ENCODE measurements around the gene COL13A1. TPM values are rescaled to one million over a fixed set of nuclear protein-coding genes. Genes with fewer than 3 reads are reported as not detected.

Gene COL13A1
- total RNA-seq, 1 experiment from 2014 or later = 3.6 TPM

- no peak overlapping the region for H4K8ac ChIP-seq (replicated peaks; ENCODE audit: insufficient read length, low read depth, low read length)
- no peak overlapping the region for H2BK120ac ChIP-seq (ENCODE audit: low read depth, low read length, poor library complexity, severe bottlenecking)
- WGBS (ENCODE audit: extremely low coverage, insufficient read length, low lambda C conversion rate) = no CpG with 5 or more reads among the region's 9 CpGs
- Mint-ChIP-seq H3K4me3 (no peak overlapping the region), H3K36me3 (ENCODE audit: insufficient read depth in 1 of 3, low read depth in 3 of 3) (no peaks in the 10 kb centered on the region), H3K9me3 (no peaks in the 10 kb centered on the region), H3K27me3 (ENCODE audit: low read depth) (peaks cover 18% of the 10 kb centered on the region), H3K4me1 (peaks cover 30 to 49% of the 10 kb centered on the region in 2 experiments), H3K27ac (peak overlapping the region in 2 of 3 experiments; percentile 37 to 81; a peak in 2 of 7 replicates)
- H3K9ac ChIP-seq (ENCODE audit: extremely low read depth, insufficient read length, low read length) = no peak overlapping the region
- no peak overlapping the region for H2BK5ac ChIP-seq (ENCODE audit: insufficient read length, low read length)
- no peak overlapping the region for H3K18ac ChIP-seq (ENCODE audit: insufficient read length, low read depth, low read length)
- no peak overlapping the region for H2BK20ac ChIP-seq (ENCODE audit: low read depth, low read length, poor library complexity, severe bottlenecking)
- H3K4me2 ChIP-seq (ENCODE audit: insufficient read depth, insufficient read length, low read length) = no peak overlapping the region
- no peak overlapping the region for H3K23ac ChIP-seq (ENCODE audit: insufficient read length, low read depth, low read length)
- H3K9me3 ChIP-seq (ENCODE audit: control insufficient read depth, low read depth, low read length) = no peaks in the 10 kb centered on the region
- H3K23me2 ChIP-seq (ENCODE audit: insufficient read length, low read depth, low read length, poor library complexity, severe bottlenecking) = no peaks in the 10 kb centered on the region
- no peak for TF ChIP-seq CTCF (conservative IDR thresholded peaks at IDR 0.05)
- no peak overlapping the region for H3K14ac ChIP-seq (ENCODE audit: insufficient read depth, low read length)
- H4K91ac ChIP-seq (ENCODE audit: insufficient read length, low read depth, low read length) = no peak overlapping the region
- H3K79me1 ChIP-seq (ENCODE audit: insufficient read depth, low read depth, low read length, poor library complexity, severe bottlenecking) = no peaks in the 10 kb centered on the region
- no peak overlapping the region for H2BK12ac ChIP-seq (ENCODE audit: insufficient read length, low read depth, low read length)
- H3K4ac ChIP-seq (ENCODE audit: low read depth, low read length) = no peak overlapping the region
- no peak overlapping the region for H3T11ph ChIP-seq (ENCODE audit: low read length)
- H2AK5ac ChIP-seq (ENCODE audit: insufficient read length, low read length) = no peak overlapping the region
- no peak overlapping the region for H4K5ac ChIP-seq (ENCODE audit: insufficient read length, low read depth, low read length)
- DNase-seq = no peak
- no peak overlapping the region for H3K56ac ChIP-seq (ENCODE audit: insufficient read length, low read depth, low read length)
- H3K27me3 ChIP-seq (ENCODE audit: insufficient read depth, low read length) = no peaks in the 10 kb centered on the region; the same call in 1 of the 2 replicates
- no peak overlapping the region for H2AFZ ChIP-seq (ENCODE audit: low read length)
- no peak overlapping the region for H2BK15ac ChIP-seq (ENCODE audit: low read depth, low read length)
- no peaks in the 10 kb centered on the region for H3K4me1 ChIP-seq (ENCODE audit: insufficient read depth, low read length)
- H3K79me2 ChIP-seq (ENCODE audit: insufficient read depth, low read length) = no peaks in the 10 kb centered on the region
- H3K27ac ChIP-seq (ENCODE audit: insufficient read length, low read depth, low read length) = no peak overlapping the region
- no peaks in the 10 kb centered on the region for H4K20me1 ChIP-seq (ENCODE audit: control insufficient read depth, insufficient read depth, insufficient read length)
Observed at GRCh38 chr10:69810097-69810496, 8.4 kb downstream of the COL13A1 start.

Measured in H9 (cell line).